Stomach smooth muscle (tissue), 2 donors: ENCODE measurements around the gene TSFM.
"Not testable (repeated sequence)": the region's sequence is repeated elsewhere in the genome, so short reads cannot be mapped to it uniquely, and the experiment has no call there.

ENCODE experiments used
- H3K27ac ChIP-seq: one replicate; pipeline ENCODE4 v1.7.0; 2013; ENCODE audit warnings: mild to moderate bottlenecking, low read length, inconsistent platforms
- H3K27me3 ChIP-seq, 2 donors: one replicate each; pipeline ENCODE4 v1.7.0; 2013; ENCODE audit warnings: low read length in 2 of 2; ENCODE audit not compliant: insufficient read depth in 2 of 2, control insufficient read depth in 1 of 2
- H3K36me3 ChIP-seq, 2 donors: one replicate each; pipeline ENCODE4 v1.7.0; 2013; ENCODE audit warnings: low read length in 2 of 2; ENCODE audit not compliant: control insufficient read depth in 2 of 2, insufficient read depth in 2 of 2
- H3K4me1 ChIP-seq: one replicate; pipeline ENCODE4 v1.7.0; 2013; ENCODE audit warnings: low read length; ENCODE audit not compliant: control insufficient read depth, insufficient read depth
- H3K4me3 ChIP-seq, 2 donors: one replicate each; pipeline ENCODE4 v1.7.0; 2013; ENCODE audit warnings: low read length in 2 of 2
- H3K9ac ChIP-seq, 2 donors: one replicate each; pipeline ENCODE4 v1.7.0; 2013; ENCODE audit warnings: low read length in 2 of 2, mild to moderate bottlenecking in 1 of 2
- H3K9me3 ChIP-seq, 2 donors: one replicate each; pipeline ENCODE4 v1.7.0; 2013; ENCODE audit warnings: low read length in 2 of 2; ENCODE audit not compliant: control insufficient read depth in 2 of 2
- donor health status: healthy.
- donor health status: Pancreatic carcinoma.

TSFM gene

GRCh38 chr12:57772429-57773322, 9.9 kb upstream of the TSFM start, which contains the start of gene EEF1AKMT3:
EEF1AKMT3 (plus strand) TSS chr12:57772614; CDS start chr12:57772725, 111 bp downstream.
- Histone ChIP-seq H3K27me3 (no peaks in the 10 kb centered on the region), H3K36me3 (peaks cover 0 to 8% of the 10 kb centered on the region in 2 donors), H3K9me3 (no peaks in the 10 kb centered on the region), H3K4me1 (peaks cover 22% of the 10 kb centered on the region), H3K27ac (peak within 1 kb of the TSS; percentile 83), H3K4me3 (peak within 1 kb of the TSS; percentile 96 to 97), H3K9ac (peak within 1 kb of the TSS; percentile 90)

- not testable (repeated sequence) for H3K36me3 ChIP-seq, H3K9me3 ChIP-seq, H3K9ac ChIP-seq, H3K4me3 ChIP-seq, H3K27me3 ChIP-seq, H3K27ac ChIP-seq
- peaks cover 22% of the 10 kb centered on the region for H3K4me1 ChIP-seq
Measured at GRCh38 chr12:57774634-57775033, 8.0 kb upstream of the TSFM start.

GRCh38 chr12:57775044-57775443, 7.5 kb upstream of the TSFM start:
- H3K4me1 ChIP-seq, result peaks cover 22% of the 10 kb centered on the region
- no peak overlapping the region for H3K9ac ChIP-seq
- no peaks in the 10 kb centered on the region for H3K9me3 ChIP-seq
- peaks cover 0 to 2% of the 10 kb centered on the region in 2 donors for H3K36me3 ChIP-seq
- H3K27ac ChIP-seq, result no peak overlapping the region
- H3K27me3 ChIP-seq, result no peaks in the 10 kb centered on the region
- no peak overlapping the region for H3K4me3 ChIP-seq

- H3K27me3 ChIP-seq, result no peaks in the 10 kb centered on the region
- H3K4me3 ChIP-seq, result no peak overlapping the region
- peaks cover 21% of the 10 kb centered on the region for H3K4me1 ChIP-seq
- H3K9me3 ChIP-seq, result no peaks in the 10 kb centered on the region
- peaks cover 0 to 2% of the 10 kb centered on the region in 2 donors for H3K36me3 ChIP-seq
- H3K9ac ChIP-seq, result no peak overlapping the region
- no peak overlapping the region for H3K27ac ChIP-seq
Measured at GRCh38 chr12:57775563-57776246, 6.9 kb upstream of the TSFM start.

- Histone ChIP-seq H3K36me3 (peaks cover 0 to 2% of the 10 kb centered on the region in 2 donors), H3K4me3 (no peak overlapping the region), H3K4me1 (peaks cover 18% of the 10 kb centered on the region), H3K27ac (no peak overlapping the region), H3K9me3 (no peaks in the 10 kb centered on the region), H3K27me3 (no peaks in the 10 kb centered on the region), H3K9ac (no peak overlapping the region)
Measured at GRCh38 chr12:57776247-57776587, 6.4 kb upstream of the TSFM start.

GRCh38 chr12:57777367-57777766, 5.2 kb upstream of the TSFM start:
- Histone ChIP-seq H3K9me3 (no peaks in the 10 kb centered on the region), H3K4me3 (no peak overlapping the region), H3K27me3 (no peaks in the 10 kb centered on the region), H3K4me1 (peaks cover 7% of the 10 kb centered on the region), H3K27ac (no peak overlapping the region), H3K9ac (no peak overlapping the region), H3K36me3 (peaks cover 0 to 2% of the 10 kb centered on the region in 2 donors)

GRCh38 chr12:57777911-57778310, 4.7 kb upstream of the TSFM start:
- H3K27me3 ChIP-seq, result no peaks in the 10 kb centered on the region
- no peaks in the 10 kb centered on the region for H3K9me3 ChIP-seq
- H3K27ac ChIP-seq, result no peak overlapping the region
- peaks cover 5% of the 10 kb centered on the region for H3K4me1 ChIP-seq
- no peak overlapping the region for H3K9ac ChIP-seq
- no peak overlapping the region for H3K4me3 ChIP-seq
- peaks cover 0 to 2% of the 10 kb centered on the region in 2 donors for H3K36me3 ChIP-seq

GRCh38 chr12:57779736-57780135, 2.9 kb upstream of the TSFM start:
- Histone ChIP-seq H3K36me3 (peaks cover 0 to 5% of the 10 kb centered on the region in 2 donors), H3K4me3 (no peak overlapping the region), H3K9me3 (no peaks in the 10 kb centered on the region), H3K27ac (no peak overlapping the region), H3K4me1 (peaks cover 4% of the 10 kb centered on the region), H3K9ac (no peak overlapping the region), H3K27me3 (no peaks in the 10 kb centered on the region)

- Histone ChIP-seq H3K27me3 (no peaks in the 10 kb centered on the region), H3K9me3 (no peaks in the 10 kb centered on the region), H3K27ac (no peak overlapping the region)
Measured at GRCh38 chr12:57780284-57780897, 2.2 kb upstream of the TSFM start.

GRCh38 chr12:57781244-57781643, 1.3 kb upstream of the TSFM start:
- H3K27me3 ChIP-seq, result no peaks in the 10 kb centered on the region
- peaks cover 3 to 10% of the 10 kb centered on the region in 2 donors for H3K36me3 ChIP-seq
- no peak overlapping the region for H3K9ac ChIP-seq
- H3K4me1 ChIP-seq, result peaks cover 4% of the 10 kb centered on the region
- H3K27ac ChIP-seq, result no peak overlapping the region
- H3K9me3 ChIP-seq, result no peaks in the 10 kb centered on the region
- no peak overlapping the region for H3K4me3 ChIP-seq

More at GRCh38 chr12:57780284-57780897, 2.2 kb upstream of the TSFM start:
- Histone ChIP-seq H3K9ac (peak overlapping the region in 1 of 2 donors; percentile 5), H3K4me1 (peaks cover 4% of the 10 kb centered on the region), H3K4me3 (no peak overlapping the region), H3K36me3 (peaks cover 0 to 5% of the 10 kb centered on the region in 2 donors)
